H1 (cell line): ENCODE measurements around the gene HBS1L. TPM values are rescaled to one million over a fixed set of nuclear protein-coding genes. Genes with fewer than 3 reads are reported as not detected.

Experiments used
- CHD1 ChIP-seq: IDR thresholded peaks from 2 replicates; pipeline ENCODE4 v1.6.1; 2012; ENCODE audit warnings: low read depth, low read length, improper control_type of control experiment
- CHD2 ChIP-seq: IDR thresholded peaks from 2 replicates; pipeline ENCODE4 v1.6.1; 2012; ENCODE audit warnings: low read length, improper control_type of control experiment
- CHD7 ChIP-seq: fragments of 300-600 bp; sonication (generic); IDR thresholded peaks from 2 replicates; pipeline ENCODE4 v1.7.1; 2012; ENCODE audit warnings: low read length, moderate library complexity, mild to moderate bottlenecking, inconsistent platforms; ENCODE audit not compliant: insufficient replicate concordance
- HDAC6 ChIP-seq: IDR thresholded peaks from one replicate; pipeline ENCODE4 v1.7.1; 2012; ENCODE audit warnings: low read depth, mild to moderate bottlenecking, inconsistent platforms, low read length, moderate library complexity
- POLR2A ChIP-seq, 2 experiments: IDR thresholded peaks; 1 replicate in 1 of 2; 2 replicates in 1 of 2; pipeline ENCODE4 v1.6.1; 2011; ENCODE audit warnings: low read depth in 2 of 2, low read length in 2 of 2, mild to moderate bottlenecking in 2 of 2; ENCODE audit errors: control extremely low read depth in 1 of 2
- RXRA ChIP-seq: IDR thresholded peaks from 2 replicates; pipeline ENCODE4 v1.6.1; 2011; ENCODE audit warnings: low read depth, mild to moderate bottlenecking, low read length, moderate library complexity; ENCODE audit not compliant: insufficient read depth
- polyA plus RNA-seq, 7 experiments: library from polyadenylated mRNA; depleted of rRNA in 3 of 7; stranded (reverse) in 5 of 7; unstranded in 2 of 7; fragments of >200 nt in 5 of 7; fragments of 200-250 nt in 2 of 7; gene quantifications; 1 replicate in 5 of 7; 2 replicates in 1 of 7; 4 replicates in 1 of 7; pipeline versions ENCODE4 v1.2.1 to v1.2.3, GENCODE V29; 2011 to 2013; ENCODE audit warnings: missing spikeins in 2 of 7, mixed read lengths in 2 of 7
- total RNA-seq: library from RNA; stranded (reverse); fragmentation: NEBNext Ultra II Directional; extraction: Animal tissue kit (Norgen Biotek cat#: 25700); gene quantifications from 2 replicates; pipeline ENCODE4 v1.2.1, GENCODE V29; 2021

The HBS1L gene
- total and polyA plus RNA-seq, 2 of the 8 experiments (the other 6 are each of a cell fraction or from before 2014, with no cell fraction given): 28.1 to 97.1 TPM

DNA sequence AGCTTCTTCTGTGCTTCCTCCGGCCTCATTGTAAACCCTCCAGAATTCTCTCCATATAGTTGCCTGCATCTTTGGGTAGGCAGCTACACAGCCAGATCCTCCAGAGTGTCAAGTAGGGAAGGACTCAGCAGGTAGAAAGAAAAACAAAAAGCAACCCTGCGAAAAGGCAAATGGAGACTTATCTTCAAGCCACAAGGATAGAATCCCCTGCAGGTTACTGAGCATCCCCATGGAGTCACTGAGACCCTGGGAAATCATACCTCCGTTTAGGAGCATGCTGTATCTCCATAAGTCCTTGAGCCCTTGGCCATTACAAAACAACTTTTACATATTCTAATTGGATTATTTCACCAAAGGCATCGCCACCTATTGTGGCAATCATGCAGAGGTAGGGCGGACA is 133.3 kb downstream of the HBS1L start (continued):
- TF ChIP-seq CHD7 (no peak), HDAC6 (no peak), RXRA (no peak), CHD1 (no peak), POLR2A (IDR thresholded peaks at IDR 0.05; ENCODE audit: control extremely low read depth in 1 of 2, low read depth in 2 of 2, low read length in 2 of 2) (no peak), CHD2 (no peak)
- TF ChIP-seq, all 59 proteins: peak for 0
